Activated CD4-positive, alpha-beta T cell treated with anti-CD3 and anti-CD28 coated beads, Interleukin-2, amount 50 U/mL, for 1 hour (primary cell): ENCODE data around the gene HES6.

ENCODE experiments used
- DNase-seq: peaks from one replicate; pipeline ENCODE4 v3.0.0-alpha.2; 2020

The HES6 gene

DNA sequence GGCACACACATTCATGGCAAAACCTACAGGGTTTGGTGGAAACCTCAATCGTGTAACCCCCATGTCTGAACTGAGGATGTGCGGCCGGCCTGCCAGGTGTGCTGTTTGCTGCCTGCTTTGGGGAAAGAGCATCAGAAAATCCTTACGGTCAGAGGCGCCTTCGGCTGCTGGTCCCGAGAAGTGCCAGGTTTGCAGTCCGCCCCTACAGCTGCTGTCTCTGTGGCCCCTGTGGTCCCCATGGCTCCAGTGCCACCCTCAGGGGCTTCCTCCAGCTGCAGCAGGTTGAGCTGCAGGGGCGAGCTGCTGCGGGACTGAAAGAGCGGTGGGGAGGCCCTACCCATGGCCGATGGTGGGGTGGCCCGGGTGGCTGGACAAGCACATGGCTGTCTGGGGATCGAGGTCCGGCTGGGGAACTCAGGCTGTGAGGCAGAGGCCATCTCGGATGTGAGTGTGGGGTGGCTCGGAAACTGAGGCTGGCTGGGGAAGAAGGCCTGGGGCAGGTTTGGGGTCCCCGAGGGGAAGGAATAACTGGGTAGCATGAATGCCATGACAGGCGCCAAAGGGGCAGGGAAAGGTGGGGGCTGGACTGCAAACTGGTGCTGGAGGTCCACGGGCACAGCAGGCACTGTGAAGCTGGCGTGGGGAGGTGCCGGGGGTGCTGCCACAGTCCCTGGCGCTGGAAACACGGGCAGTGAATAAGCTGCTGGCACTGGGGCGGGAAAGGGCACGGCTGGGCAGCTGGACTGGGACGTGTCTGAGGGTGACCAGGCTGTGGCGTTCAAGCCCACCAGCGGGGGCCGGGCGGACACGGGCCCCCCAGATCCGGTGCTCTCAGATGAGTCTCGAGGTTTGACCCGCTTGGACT is 13.2 kb upstream of the HES6 start:
- DNase-seq: no peak

DNA sequence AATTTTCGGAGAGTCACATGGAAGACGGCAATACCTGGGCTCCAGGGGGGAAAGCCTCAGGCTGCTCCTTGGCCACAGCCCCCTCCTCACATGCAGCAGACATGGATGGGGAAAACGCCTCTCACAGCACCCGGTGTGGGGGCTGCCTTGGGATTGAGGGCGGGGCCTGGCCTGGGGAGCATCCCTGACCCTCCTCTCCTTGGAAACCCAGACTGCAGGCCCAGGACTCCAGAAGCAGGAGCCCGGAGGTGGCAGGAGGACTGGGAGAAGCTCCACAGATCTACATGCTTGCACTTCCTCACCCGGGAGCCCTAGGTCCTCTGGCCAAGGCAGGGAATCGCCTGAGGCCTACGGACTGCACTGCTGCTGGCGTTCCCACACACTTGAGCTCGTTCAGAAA is 12.1 kb upstream of the HES6 start:
- no peak for DNase-seq

DNA sequence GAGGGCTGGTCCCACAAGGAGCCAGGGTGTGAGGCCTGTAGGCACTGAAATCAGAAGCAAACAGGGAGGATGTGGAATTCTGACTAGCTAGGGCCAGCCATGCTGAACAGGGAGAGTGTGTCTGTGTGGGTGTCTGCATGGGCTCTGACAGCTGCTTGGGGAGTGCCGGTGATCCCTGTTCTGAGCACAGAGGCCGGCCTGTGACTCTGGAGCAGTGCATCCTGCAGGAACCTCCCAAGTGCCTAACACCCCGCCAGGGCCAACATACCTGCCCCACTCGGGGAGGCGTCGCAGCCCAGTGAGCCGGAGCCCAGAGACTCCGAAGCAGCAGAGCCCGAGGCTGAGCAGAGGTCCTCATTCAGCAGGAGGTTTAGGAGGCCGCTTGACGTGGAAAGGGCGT is 11.5 kb upstream of the HES6 start:
- no peak for DNase-seq

DNA sequence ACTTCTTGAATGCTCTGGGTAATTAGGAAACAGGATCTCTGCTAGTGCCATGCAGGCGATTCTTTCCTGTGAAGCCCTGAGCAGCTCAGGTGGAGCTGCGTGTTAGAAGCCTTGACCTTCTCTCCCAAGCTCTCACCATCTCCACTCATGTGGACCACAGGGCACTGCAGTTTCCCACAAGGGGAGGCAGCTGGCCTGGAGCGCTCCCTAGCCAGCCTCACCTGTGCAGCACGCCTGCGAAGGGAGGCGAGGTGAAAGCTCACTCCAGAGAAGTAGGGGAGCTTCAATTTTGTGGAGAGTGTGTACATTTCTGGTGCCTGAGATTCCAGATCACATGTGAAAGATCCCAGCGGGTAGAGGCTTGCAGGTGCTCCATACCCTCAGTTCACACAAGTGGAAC is 11.1 kb upstream of the HES6 start:
- DNase-seq: no peak

DNA sequence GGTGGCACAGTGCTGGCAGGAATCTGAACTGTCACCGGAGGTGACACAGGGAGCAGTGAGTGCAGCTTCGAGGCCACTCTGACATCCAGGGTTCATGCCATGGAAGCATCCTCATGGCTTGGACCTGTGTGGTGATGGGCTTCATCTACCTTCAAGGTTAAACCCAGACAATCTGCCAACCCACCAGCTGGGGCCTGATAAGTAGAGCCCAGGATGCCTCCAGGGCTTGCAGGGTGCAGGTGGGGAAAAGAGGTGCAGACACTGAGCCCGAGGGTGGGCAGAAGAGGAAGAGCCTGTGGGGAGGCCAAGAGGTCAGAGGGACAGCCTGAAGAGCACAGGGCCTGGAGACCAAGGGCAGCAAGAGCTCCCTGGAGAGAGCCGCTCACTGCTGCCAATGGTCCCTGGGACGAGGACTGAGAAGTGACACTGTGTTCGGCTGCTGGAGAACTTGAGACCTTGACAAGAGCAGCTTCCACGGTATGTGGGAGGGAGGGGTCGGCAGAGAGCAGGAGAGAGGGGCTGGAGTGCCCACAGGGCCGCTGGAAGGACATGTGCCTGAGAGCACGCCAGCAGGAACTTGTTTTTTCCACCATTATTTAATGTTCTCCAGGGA is 8.1 kb upstream of the HES6 start:
- DNase-seq: no peak

DNA sequence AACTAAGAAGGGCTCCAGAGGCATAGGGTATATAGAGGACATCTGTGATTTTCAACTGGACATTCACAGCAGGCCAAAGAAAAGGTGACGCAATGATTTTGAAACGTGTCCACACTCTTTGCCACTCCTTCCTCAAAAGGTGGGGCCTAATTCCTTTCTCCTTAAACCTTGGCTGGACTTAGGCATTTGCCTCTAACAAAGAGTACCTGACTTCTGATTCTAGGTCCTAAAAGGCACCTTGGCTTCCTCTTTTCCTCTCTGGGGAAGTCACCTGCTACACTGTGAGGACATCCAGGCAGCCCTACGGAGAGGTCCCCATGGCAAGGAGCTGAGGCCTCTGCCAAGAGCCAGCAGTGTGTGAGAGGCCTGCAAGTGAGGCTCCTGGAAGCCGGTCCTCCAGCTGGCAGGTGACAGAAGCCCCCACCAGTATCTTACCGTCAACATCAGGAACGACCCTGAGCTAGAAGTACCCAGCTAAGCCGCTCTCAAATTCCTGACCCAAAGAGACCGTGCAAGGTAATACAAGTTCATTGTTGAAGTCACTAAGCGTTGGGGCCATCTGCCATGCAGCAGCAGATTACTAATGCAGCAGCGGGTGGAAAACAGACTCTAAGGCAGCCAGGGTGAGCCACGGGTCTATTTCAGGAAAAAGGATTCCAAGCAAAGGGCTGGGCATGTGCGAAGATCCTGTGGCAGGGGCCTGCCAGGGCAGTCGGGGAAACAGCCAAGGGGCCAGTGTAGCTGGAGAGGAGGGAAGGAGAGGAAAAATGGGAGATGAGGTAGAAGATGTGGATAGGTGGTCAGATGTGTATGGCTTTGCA is 7.4 kb upstream of the HES6 start:
- DNase-seq: no peak

DNA sequence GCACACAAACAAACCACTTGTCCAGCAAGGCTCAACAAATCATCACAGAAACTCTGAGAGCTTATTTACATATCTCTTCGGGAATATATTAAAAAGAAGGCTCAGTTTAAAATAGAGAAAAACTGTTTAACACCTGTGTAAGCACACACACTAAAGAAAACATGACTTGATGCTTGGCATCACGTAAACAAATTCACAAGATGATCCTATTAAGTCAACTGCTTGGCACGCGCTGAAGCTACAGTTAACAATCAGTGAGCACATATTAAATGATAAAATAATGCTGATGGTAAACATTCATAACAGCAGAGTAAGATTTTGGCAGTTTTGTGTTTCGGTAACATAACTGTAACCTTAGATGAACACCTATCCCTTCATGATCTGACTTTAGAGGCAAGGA is 4.3 kb upstream of the HES6 start:
- DNase-seq: no peak

DNA sequence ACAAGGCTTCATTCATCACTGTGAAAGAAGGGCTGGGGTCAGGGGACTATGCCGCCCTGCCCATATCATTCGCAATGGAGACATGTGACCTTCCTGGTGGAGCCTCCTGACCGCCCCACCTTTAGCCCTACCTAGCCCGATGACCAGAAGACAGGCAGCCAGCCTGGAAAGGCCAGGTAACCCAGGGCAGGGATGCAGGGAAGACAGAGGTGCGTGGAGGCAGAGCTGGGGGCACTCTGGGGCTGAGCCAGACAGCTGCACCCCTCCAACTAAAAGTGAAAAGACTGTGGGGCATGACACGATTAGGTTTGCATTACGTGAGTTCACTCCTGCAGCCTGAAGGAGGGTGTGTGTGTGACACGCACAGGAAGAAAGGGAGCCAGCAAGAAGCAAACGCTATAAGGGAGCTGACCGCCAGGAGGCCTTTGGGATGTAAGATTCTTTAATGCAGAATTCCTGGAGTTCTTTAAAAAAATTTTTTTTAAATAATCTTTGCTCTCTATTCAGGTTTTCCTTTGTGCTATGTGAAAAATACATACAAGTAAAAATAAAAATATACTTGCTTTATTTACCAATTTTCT is 3.7 kb upstream of the HES6 start:
- no peak for DNase-seq

DNA sequence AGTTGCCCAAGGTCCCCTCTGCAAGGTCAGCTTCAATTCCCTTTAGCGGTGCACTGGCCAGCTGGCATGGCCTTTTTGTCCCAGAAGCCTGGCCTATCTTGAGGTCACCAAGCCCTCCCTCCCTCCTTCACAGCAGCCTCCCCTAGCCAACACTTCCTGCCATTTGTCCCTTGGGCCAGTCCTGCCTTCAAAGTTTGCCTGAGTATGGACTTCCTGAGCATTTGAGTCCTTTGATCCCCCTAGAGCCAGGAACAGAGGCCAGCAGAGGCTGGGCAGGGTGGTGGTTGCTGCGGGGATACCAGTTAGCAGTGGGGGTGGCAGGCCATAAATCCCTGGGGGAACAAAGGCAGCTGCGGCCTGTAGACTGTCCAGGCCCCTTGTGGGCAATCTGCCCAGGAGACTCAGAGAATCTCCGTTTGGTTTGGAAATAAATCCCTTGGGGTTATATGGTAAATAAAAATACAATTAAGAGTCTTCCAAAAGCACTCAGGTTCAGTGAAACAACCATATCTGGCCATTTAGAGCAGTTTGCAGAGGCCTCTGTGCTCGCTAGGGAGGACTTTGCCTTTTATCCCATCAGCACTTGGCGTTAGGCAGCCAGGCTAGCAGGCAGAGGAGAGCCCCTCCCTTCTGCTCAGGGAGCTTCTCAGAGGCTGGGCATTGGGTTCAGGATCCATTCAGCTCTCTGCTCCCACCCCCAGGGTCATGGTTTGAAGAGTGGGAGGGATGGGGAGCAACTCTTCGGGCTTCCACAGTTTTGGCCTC is 3.1 kb upstream of the HES6 start:
- no peak for DNase-seq

DNA sequence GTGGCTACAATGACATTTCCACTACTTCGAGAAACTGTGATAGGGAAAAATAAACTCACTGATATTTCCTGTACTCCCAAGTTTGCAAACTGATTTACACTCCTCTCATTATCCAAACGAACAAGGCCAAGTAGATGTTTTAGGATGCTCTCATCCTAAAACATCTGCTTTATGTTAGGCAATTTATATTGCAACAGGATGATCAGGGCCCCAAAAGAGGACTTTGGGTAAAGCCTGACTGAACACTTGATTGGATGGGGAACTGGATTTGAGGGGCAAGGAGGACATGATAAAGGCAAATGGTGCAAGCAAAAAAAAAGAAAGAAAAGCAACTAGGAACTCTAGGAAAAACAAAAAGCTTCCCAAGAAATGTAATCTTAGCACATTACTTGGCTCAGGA is 2.1 kb upstream of the HES6 start:
- DNase-seq: no peak

DNA sequence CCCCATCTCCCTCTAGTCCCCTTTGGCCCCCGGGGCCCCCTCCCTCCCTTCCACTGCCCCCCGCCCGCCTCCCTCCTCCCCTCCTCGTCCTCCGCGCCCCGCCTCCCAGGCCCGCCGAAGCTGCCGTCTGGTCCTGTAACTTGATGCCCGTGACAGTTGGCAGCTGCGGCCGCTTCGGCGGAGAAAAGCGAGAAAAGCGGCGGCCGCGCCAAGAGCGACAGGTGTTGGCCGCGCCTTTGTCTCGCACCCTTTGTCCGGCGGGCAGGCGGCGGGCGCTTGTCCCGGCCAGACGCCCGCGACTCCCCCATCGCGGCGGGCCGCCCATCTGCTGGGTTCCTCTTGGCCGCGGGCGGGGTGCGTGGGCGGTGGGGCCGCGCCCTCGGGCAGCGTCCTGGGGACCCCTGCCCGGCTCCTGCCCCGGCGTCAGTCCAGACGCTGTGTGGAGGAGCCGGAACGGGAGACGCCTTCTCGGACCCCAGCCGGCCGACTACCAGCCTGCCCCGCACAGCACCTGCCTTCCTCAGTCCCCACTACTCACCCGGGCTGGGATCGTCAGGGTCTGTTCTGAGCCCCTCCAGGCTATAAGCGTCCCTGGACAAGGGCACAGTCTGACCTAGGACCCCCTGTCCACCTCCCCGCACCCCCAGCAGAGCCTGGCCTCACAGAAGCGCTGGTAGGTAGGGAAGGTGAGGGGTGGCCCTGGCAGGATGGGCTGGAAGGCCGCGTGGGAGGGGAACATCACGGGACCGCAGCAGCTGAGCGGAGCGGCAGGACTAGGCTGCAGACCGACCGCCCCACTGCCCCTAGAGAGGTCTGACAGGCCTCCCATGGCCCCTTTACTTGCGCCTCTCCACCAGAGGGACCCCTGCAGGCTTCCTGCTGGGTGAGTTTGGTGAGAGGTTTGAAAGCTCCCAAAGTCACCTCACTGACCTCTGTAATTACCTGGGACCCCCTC is 1.2 kb upstream of the HES6 start:
- no peak for DNase-seq

DNA sequence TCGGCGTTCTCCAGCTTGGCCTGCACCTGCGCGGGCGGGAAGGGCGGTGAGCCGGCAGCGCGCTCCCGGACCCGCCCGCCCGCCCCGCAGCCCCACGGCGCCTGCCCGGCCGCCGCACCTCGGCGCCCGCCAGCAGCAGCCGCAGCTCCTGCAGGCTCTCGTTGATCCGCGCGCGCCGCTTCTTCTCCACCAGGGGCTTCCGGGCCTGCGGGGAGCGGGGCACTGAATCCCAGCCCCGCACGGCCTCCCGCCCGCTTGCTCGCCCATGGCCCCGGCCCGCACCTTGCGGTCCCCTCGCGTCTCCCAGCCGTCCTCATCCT is 335 bp downstream of the HES6 start:
- peak; percentile 27 for DNase-seq

DNA sequence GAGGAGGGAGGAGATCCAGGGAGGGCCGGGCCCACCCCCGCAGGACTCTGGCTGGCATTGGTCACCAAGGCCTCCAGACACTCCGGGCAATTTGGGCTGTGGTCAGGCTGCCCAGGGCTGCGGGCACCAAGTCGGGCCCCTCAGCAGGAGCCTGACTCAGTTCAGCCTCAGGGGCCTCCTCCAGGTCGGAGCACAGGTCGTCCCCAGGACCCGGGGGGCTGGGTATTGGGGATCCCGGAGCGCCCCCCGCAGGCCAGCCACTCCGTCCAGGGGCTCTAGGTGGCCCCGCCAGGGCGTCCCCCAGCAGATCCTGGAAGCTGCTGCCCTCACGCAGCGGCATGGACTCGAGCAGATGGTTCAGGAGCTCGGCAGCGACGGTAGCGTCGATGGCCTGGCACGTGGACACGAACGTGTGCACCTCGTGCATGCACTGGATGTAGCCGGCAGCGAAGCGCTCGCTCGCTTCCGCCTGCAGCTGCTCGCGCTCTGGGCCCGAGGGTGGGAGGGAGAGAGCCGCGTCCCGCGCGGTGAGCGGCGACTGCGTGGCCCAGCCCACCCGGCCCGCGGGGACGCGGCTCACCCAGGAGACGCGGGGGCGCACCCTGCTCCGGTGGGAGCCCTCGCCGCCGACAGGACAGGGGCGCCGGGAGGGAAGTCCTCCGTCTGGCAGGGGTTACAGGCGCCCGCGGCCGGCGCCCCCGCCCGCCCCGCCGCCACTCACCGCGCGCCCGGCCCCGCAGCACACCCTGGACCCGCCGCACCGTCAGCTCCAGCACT is 884 bp downstream of the HES6 start:
- DNase-seq: peak; percentile 35

DNA sequence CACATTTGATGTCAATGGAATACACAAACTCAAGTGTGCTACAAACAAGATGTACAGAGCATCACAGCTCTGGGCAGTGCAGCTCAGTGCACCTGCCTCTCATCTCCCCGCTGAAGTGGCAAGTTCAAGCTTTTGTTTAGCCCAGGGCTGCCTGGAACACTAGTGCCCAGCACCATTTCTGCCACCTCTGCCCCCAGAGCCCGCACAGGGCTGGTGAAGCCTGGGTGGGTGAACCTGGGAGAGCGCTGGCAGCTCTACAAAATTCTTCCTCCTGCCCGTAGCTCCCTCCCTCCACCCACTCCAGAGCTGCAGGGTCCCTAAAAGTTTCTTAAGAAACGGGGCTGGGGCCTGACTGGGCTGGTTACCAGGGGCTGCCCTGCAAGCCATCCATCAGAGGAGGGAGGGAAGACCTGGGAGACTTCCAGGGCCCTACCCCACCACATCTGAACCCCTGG is 1.5 kb downstream of the HES6 start:
- DNase-seq: no peak

DNA sequence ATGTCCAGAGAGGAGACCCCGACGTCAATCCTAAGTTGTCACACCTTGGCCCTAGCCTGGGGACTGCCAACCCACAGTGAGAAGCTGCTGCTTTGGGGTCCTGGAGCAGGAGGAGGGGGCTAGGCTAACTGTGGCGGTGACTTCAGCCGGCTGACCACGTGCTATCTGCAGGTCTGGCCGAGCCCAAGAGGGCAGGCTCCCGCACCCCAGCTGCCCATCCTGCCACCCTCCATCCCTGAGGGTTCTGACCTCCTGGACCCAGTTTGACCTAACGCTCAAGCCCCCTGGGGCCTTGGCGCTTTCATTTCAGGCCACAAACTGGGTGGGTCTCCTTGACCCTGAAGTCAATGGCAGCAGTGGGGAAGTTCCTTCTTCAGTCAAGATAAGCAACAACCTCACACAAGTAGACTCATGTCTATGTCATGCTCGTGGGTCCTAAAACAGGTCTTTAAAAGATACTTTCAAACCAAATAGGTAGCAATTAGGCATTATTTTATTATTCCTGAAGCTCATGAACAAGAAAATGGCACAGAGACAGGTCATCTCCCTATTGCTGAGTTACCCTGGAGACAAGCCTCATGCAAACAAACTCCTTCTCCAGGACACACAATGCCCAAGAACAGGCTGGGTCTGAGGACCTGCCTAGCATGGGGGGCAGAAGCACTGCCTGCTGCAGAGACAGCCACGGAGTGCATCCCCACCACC is 2.3 kb downstream of the HES6 start:
- DNase-seq: no peak

DNA sequence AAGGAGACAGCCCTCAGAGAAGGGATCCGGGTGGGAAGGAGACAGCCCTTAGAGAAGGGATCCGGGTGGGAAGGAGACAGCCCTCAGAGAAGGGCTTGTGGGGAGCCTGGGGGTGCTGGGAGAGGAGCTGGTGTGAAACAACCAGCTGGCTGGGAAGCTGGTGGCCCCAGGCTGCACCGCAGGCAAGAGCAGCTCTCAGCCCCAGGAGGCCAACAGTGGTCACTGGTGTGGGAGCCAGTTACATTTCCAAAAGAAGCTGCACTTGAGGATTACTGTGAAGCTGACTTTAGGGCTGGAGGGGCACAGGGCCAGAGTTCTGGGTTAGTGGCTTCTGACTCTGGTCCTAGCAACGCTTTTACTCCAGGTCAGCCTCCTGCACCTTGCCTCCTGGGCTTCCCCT is 3.3 kb downstream of the HES6 start:
- DNase-seq: no peak

DNA sequence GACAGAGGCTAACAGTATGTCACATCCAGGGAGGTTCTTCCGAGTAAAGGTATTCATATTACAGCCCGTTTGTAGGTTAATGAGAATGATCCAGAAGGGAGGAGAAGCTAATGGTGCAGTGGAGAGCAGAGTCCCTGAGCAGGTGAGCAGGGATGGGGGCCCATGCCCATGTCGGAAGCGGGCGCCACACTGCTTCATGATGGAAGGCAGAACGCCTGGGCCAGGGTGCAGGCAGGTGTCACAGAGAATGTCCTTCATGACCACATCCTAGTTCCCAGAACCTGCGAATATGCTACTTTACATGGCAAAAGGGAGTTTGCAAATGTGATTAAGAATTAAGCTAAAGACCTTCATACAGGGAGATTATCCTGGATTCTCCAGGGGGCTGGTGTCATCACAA is 4.0 kb downstream of the HES6 start:
- no peak for DNase-seq

DNA sequence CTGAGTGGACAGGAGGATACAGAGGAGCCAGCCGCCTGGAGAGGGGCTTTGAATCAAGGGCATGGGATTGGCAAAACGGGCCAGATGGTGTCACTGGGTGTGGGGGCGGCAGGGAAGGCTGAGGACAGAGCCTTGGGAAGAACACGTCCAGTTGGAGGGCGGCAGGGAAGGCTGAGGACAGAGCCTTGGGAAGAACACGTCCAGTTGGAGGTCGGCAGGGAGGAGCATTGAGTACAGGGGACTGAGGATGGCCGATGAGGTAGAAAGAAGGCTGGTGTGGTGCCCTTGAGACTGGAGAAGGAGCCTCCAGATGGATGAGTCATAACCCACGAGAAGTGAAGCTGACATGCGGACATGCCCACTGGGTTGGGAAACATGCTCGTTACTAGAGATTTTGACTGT is 4.5 kb downstream of the HES6 start:
- DNase-seq: no peak

DNA sequence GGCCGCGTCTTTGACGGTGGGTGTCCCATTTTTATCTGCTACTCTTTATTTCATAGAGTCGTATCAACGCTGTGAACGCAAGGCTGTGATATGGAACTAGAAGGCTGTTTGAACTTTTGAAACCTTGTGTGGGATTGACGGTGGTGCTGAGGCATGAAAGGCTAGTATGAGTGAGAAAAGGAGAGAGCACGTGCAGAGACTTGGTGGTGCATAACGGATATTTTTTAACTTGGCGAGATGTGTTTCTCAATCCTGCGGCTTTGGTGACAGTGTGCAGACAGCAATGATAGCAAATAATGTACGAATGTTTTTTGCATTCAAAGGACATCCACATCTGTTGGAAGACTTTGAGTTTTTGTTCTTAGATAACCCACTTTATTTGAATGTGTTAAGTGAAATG is 6.2 kb downstream of the HES6 start:
- DNase-seq: no peak

DNA sequence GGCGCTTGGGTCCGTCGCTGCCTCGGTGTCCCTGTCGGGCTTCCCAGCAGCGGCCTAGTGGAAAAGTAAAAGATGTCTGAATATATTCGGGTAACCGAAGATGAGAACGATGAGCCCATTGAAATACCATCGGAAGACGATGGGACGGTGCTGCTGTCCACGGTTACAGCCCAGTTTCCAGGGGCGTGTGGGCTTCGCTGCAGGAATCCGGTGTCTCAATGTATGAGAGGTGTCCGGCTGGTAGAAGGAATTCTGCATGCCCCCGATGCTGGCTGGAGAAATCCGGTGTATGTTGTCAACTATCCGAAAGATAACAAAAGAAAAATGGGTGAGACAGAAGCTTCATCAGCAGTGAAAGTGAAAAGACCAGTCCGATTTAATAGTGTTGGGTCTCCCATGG is 8.0 kb downstream of the HES6 start:
- DNase-seq: no peak
